HG03520 (cell line): ENCODE measurements around the gene NADK2.

Source experiments
- ATAC-seq: cut with Tn5 transposase; IDR thresholded peaks from one replicate; pipeline ENCODE4 v1.9.1; 2021; ENCODE audit warnings: mild to moderate bottlenecking, moderate library complexity; ENCODE audit not compliant: unreplicated experiment

The NADK2 gene

DNA sequence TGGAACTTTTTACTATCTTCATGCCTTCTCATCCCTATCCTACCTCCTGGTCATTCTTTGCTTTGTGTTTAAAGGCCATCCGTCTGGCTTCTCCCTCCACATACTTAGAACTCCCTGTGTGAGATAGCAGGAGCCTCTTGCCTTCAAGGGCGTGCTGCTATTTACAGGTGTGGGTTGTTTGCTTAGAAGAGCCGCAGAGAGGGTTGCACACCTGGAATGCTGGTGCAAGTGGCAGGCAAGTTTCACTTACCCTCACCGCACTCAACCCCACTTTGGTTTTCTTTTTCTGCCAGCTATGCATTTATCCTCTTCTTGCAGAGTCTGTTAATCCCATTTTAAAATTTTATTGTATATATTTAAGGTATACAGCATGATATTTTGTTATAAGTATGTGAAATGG lies 77.3 kb downstream of the NADK2 start:
- no peak for ATAC-seq

DNA sequence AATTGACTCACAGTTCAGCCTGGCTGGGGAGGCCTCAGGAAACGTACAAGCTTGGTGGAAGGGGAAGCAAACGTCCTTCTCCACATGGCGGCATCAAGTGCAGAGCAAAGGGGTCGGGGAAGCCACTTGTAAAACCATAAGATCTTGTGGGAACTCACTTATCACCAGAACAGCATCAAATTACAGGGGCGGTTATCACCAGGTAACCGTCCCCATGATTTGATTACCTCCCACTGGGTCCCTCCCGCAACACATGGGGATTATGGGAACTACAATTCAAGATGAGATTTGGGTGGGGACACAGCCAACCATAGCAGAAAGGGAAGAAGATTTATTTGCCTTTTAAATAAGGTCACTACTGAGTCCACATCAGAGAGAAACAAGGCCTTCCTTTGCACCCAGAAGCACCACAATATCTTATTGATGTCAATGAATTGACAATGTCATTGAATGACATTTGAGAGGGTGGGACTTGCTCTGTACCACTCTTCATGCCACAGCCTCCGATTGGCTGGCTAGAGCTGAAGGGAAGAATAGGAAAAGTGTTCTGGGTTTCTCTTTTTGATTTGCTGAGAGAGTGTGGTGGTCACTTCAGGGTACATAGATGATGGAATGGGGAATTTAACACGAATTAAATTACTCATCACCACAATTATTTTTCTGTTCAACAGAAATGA lies 78.8 kb downstream of the NADK2 start:
- ATAC-seq, result no peak

DNA sequence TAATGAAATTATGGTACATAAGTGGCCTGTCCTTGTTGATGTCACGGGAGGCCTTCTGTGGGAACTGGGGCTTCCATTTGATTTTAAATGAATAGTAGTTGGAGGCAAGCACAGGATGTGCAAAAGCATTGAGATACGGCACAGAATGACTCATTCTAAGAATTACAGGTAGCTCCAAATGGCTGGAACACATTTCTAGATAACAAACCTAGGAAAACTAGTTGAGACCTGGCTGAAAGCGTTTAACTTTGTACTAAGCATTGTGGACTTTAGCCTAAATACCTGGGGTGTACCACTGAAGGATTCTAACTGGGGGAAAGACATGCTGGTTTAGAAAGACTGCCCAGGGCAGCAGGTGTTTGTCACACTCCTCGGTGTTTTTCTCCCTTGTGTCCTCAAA lies 80.4 kb downstream of the NADK2 start:
- ATAC-seq, result no peak

DNA sequence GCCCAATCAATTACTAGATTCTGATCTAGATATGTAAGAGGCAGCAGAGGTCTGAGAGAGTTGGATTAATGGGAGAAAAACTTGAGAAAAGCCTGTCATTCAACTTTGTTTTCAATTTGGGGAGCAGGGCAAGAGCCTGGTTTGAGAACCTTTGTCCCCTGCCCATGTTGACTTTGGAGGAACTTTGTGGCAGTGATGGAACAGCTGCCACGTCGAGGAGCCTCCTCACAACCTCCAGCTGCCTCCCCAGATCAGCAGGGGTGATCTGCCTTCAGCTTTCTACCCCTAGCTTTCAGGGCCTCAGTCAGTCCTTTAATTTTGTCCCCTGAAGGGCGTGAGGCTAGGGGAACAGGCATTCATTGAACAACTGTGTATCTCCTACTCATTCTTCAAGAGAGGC lies 81.1 kb downstream of the NADK2 start:
- ATAC-seq, result no peak

DNA sequence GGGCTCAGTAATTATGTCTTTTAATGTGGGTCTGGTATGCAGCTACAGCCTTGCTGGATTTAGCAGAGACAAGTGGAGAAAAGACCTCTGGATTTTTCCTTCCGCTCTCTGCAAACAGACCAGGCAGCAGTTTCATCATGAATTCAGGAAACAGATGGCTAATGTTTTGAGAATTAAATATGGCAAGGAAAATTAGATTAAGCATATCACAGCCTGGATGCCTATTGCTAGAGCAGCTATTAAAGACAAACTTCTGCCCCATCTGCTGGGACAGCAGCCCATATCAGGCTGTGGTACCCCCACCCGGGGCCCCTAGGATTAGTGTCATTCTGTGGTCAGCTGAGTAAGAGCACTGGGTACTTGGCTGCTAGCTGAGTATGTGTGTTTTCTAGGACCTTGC lies 83.6 kb downstream of the NADK2 start:
- no peak for ATAC-seq

DNA sequence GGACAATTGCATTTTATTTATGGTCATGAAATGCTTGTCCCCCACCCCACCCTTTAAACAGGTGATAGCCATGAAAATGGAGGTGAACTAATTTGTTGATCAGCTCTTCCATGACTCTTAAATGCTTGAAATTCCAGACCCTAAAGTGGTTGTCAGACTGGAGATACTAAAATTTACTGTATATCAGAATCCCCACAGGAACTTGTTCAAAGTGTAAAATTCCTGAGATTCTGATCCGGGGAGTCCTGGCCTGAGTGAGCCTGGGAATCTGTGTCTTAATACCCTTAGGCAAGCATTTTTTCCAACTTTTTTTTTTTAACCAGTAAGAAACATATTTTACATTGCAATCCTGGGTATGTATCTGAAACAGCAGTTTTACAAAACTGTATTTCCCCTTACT lies 85.1 kb downstream of the NADK2 start:
- ATAC-seq, result no peak

DNA sequence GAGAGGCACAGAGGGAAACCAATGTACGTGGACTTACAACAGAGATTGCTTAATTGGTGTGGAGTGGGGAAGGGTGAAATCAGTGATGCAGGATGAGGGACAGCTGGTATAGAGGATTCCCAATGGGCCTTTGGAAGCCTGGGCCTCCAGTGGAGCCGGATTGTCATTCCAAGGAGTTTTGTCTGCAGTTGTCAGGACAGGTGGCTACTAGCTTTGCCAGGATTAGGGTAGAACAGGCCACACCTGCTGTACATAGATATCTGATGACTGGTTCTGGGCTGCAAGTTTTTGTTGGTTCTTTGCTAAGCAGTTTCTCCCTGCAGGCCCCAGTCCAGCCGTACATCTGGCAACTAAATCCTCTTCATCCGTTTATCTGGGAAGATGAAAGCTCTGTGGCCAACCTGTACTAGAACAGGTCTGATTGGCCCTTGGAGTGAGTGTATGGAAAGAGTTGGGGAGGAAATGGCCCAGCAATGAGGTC lies 85.6 kb downstream of the NADK2 start:
- ATAC-seq, result no peak

DNA sequence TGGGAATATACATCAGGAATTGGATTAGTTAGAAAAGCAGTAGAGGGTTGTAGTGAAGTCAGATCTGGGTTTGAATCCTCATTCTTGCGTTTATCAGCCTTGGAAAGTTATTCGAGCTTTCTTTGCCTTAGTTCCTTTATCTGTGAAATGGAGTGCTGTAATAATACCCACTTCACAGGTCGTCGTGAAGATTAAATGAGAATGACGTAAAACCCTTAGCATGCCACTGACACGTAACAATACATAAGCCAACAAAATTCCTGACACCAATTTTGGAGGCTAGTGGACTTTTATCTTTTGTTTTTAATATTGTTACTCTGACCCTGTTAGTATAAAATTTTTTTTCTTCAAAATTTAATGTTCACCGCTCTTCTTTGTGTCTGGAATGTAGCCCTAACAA lies 86.4 kb downstream of the NADK2 start:
- ATAC-seq, result no peak

DNA sequence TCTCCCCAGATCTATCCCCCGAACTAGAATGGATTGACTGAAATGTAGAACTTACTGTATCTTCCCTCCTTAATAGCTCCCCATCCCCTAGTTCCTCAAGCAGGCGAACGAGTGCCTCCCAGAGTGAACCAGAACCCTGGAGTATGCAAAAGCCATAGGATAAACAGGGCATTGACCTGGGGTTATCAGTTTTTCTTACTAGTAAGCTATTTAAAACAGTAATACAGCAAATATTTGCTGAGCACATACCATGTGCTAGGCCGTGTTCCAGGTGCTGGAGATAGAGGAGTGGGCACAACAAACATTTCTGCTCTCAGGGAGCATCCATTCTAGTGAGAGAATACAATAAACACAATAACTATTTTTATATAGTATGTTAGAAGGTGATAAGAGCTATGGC lies 88.0 kb downstream of the NADK2 start:
- ATAC-seq, result no peak

DNA sequence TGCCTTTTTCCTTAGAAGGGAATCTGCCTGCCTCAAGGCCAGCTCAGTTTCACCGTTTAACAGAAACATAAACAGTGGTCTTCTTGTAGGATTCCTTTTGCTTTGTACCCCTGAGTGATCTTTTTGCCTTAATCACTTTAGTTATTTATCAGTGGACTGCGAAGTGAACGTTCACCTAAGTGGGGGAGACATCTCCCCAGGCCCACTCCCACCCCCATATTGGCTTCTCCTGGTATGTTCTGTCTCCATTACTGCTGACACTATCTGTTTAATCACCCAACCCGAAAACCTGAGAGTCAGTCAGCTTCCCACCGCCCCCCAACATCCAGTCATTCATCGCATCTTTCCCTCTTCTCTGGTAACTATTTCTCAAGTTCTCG lies 88.4 kb downstream of the NADK2 start:
- no peak for ATAC-seq

DNA sequence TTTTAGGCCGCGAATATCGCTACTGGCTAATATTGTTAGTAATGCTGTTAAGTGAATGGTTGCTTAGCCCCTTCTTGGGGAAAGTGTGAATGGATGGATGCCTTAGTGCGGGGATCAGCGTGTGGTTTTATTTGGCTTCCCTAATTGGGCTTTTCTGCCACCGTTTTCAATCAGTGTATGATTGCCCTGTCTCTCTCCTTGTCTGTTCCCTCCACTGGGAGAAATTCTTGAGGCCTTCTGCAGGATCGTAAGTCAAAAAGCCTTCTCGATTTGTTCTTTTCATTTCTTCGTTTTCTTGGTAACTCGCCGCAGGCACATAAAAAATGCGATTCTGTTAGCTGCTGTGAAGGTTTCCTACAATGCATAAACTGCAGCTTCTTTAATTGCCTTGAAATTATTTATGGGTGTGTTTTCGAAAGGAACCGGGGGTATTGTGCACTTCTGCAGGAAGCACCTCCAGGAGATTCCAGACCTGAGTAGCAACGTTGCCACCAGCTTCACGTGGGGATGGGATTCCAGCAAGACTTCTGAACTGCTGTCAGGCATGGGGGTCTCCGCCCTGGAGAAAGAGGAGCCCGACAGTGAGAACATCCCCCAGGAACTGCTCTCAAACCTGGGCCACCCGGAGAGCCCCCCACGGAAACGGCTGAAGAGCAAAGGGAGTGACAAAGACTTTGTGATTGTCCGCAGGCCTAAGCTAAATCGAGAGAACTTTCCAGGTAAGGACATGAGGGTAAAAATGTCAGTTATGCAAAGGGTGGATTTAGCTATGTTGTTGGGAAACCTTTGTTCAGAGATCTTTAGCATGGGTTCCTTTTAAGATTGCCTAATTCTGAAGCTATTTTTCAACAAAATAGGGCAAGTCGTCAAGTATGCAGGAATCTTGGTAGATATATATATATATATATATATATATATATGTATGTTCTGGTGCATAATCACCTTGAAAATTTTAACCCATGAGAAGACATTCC lies 89.1 kb downstream of the NADK2 start:
- ATAC-seq, result peak; percentile 0

DNA sequence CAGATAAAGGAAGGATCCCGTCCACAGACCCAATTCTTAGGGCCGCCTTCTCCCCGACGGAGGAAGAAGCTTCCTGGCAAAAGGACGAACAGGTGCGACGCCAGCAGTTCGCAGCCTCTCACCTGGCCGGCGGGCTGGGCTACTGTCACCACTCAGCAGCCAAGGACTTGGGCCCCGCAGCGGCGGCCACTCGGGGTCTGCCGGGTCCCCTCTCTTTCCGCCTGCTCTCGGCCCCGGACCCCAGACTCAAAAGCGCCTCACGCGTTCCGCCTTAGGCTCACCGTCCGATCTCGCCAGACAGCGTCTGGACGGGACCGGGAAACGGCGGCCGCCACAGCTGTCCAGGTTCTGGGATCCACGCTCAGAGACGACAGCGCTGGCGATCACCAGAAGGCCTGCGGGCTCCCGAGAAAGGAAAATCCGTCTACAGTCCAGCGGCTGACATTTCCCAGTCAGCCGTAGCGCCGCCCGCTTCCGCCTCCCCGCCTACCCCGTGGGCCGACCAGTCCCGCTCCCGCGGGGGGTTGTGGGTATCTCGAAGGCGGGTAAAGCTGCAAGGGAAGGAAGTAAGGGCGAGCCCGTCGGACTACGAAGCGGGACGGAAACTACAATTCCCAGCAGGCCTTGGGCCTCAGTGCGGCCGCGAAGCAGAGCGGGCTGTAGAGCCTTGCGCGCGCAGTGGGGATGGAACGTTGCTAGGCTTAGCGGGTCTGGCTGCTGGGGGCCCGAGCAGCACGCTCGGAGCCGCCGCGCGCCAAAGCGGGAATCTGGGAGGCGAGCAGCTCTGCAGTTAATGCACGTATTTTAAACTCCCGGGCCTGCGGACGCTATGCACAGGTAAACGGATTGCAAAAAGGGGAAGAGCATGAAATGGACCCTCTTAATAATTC lies 90.0 kb downstream of the NADK2 start, which contains the start of the genes LMBRD2 and SKP2:
Gene LMBRD2, minus strand, starts transcription at position 454 of the 890 bp plus-strand sequence. CDS start 8,538 bp downstream, outside the sequence.
Gene SKP2, plus strand, starts transcription at position 678 of the 890 bp plus-strand sequence. Its CDS starts 152 bp downstream, at position 830.
- peak; percentile 98 for ATAC-seq

DNA sequence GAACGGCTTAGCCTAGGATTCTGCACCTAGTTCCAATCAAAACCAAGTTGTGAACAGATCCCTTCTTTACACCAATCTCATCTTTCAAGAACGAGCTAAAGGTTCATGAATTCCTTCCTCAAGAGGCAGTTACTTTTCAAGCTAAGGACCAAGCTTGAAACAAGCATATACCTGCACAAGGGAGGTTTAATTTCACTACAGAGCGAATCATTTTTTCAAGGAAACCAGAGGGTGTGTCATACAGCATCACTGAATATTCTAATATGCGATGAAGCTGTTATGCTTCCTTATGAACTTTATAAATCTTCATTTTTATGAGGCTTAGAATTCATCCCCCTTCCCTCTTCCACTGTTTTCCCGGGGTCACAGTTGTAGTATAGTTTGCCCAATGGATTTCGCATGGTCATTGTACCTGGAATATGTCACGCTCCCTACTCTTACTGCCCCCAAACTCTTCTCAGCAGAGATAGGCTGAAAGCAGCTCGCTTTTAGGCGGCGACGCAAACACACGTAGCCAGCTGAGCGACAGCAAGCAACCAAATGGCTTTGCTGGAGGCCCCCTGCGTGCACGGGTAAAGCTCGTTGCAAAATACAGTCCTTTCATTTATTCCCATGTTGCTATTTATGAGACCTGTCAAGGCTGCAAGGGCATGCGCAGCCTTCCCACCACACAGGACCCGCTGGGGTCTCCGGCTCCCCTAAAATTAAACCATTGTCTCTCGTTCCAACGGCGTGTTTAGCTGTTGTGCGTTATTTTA lies 90.9 kb downstream of the NADK2 start:
- ATAC-seq, result no peak

DNA sequence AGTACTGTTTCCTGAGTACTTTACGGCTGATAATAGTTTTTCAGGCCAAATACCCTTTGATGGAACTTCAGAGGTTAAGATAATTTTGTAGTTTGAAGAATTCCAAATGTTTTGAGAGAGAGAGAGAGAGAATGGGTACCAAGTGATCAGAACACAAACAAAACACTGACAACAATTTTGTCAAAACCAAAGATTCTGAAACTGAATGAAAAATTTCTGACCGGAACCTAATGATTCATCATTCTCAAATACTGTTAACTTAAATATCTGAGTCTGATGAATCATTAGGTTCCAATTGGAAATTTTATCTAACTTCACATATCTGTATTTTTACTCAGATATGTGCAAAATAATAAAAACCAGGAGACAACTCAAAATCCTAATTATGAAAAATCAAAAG lies 94.0 kb downstream of the NADK2 start:
- ATAC-seq, result no peak

DNA sequence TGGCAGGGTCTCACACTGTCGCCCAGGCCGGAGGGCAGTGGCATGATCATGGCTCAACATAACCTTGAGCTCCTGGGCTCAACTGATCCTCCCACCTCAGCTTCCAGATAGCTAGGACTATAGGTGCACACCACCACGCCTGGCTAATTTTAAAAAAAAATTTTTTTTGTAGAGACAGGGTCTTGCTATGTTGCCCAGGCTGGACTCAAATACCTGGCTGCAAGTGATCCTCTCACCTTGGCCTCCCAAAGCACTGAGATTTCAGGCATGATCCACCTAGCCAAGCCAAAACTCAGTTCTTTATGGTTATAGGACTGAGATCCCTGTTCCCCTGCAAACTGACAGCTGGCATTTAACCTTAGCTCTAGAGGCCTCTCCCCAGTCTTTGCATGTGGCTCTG lies 95.3 kb downstream of the NADK2 start:
- ATAC-seq, result no peak

DNA sequence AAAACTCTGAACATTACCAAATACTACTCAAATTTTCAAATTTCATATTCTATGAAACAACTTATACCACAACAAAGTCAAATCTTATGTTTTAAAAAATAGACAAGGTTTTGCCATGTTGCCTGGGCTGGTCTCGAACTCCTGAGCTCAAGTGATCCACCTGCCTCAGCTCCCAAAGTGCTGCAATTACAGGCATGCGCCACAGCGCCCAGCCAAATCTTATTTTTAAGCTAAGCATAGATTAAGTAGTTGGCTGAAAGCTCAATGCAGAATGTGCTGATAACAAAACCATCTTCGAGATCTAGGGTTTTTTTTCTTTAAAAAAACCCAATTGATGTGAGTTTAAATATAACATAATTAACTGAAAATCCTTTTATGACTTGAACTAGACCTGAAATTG lies 96.4 kb downstream of the NADK2 start:
- ATAC-seq, result no peak
